Tongue (tissue), 2 donors: ENCODE measurements around the gene CRYAA. TPM values are rescaled to one million over a fixed set of nuclear protein-coding genes. Genes with fewer than 3 reads are reported as not detected.
A peak's percentile ranks its signal among the peaks of the same experiment; 100 is the strongest.
"Not testable (repeated sequence)": the region's sequence is repeated elsewhere in the genome, so short reads cannot be mapped to it uniquely, and the experiment has no call there.

Experiments used
- DNase-seq: peaks from one replicate; pipeline ENCODE4 v3.0.0-alpha.2; 2015
- total RNA-seq: library from RNA; depleted of rRNA; stranded (reverse); fragments of >200 nt; gene quantifications from one replicate; pipeline ENCODE4 v1.2.3, GENCODE V29; 2014

Gene CRYAA
- not detected for total RNA-seq

GRCh38 chr21:43168708-43169107 lies at the start of gene CRYAA:
Gene CRYAA (plus strand): TSS chr21:43169008. CDS start chr21:43169100, 92 bp downstream.
- not testable (repeated sequence) for DNase-seq

- not testable (repeated sequence) for DNase-seq
Observed at GRCh38 chr21:43130094-43130493, 38.7 kb upstream of the CRYAA start.

GRCh38 chr21:43134520-43134919 lies 34.3 kb upstream of the CRYAA start:
- not testable (repeated sequence) for DNase-seq

- not testable (repeated sequence) for DNase-seq
Observed at GRCh38 chr21:43138944-43139343, 29.9 kb upstream of the CRYAA start.

- DNase-seq, result not testable (repeated sequence)
Observed at GRCh38 chr21:43141407-43141806, 27.4 kb upstream of the CRYAA start.

- not testable (repeated sequence) for DNase-seq
Observed at GRCh38 chr21:43146637-43147036, 22.2 kb upstream of the CRYAA start.

- DNase-seq, result not testable (repeated sequence)
Observed at GRCh38 chr21:43147999-43148398, 20.8 kb upstream of the CRYAA start.

- not testable (repeated sequence) for DNase-seq
Observed at GRCh38 chr21:43149344-43149743, 19.5 kb upstream of the CRYAA start.

GRCh38 chr21:43153601-43154000 lies 15.2 kb upstream of the CRYAA start:
- not testable (repeated sequence) for DNase-seq

GRCh38 chr21:43159279-43160175 lies 9.3 kb upstream of the CRYAA start:
- peak; percentile 0 for DNase-seq

GRCh38 chr21:43161826-43162707 lies 6.7 kb upstream of the CRYAA start:
- DNase-seq, result not testable (repeated sequence)

- DNase-seq, result not testable (repeated sequence)
Observed at GRCh38 chr21:43162708-43163205, 6.1 kb upstream of the CRYAA start.

- not testable (repeated sequence) for DNase-seq
Observed at GRCh38 chr21:43164823-43165222, 4.0 kb upstream of the CRYAA start.

GRCh38 chr21:43165734-43166133 lies 3.1 kb upstream of the CRYAA start:
- DNase-seq, result not testable (repeated sequence)

- DNase-seq, result not testable (repeated sequence)
Observed at GRCh38 chr21:43169230-43169886, 550 bp downstream of the CRYAA start.

GRCh38 chr21:43169891-43170290 lies 1.1 kb downstream of the CRYAA start:
- DNase-seq, result not testable (repeated sequence)

GRCh38 chr21:43172812-43173211 lies 4.0 kb downstream of the CRYAA start:
- DNase-seq, result not testable (repeated sequence)

- DNase-seq, result not testable (repeated sequence)
Observed at GRCh38 chr21:43173438-43173837, 4.6 kb downstream of the CRYAA start.

GRCh38 chr21:43173930-43174329 lies 5.1 kb downstream of the CRYAA start:
- not testable (repeated sequence) for DNase-seq

- DNase-seq, result not testable (repeated sequence)
Observed at GRCh38 chr21:43174998-43175397, 6.2 kb downstream of the CRYAA start.

- DNase-seq, result not testable (repeated sequence)
Observed at GRCh38 chr21:43176621-43177020, 7.8 kb downstream of the CRYAA start.
